Activated T-cell treated with anti-CD3 and anti-CD28 coated beads, Interleukin-2, amount 50 U/mL, for 72 hours (primary cell): ENCODE measurements around the gene CLCN5. TPM values are rescaled to one million over a fixed set of nuclear protein-coding genes. Genes with fewer than 3 reads are reported as not detected.

Source experiments
- ATAC-seq, 2 donors: fragments of 150-1000 bp; cut with Tn5 transposase; replicated peaks in 1 of 2; 2 replicates each; pipeline ENCODE4 v1.10.0; 2021; ENCODE audit warnings: moderate library complexity in 2 of 2, mild to moderate bottlenecking in 1 of 2
- DNase-seq, 2 donors: peaks; one replicate each; pipeline ENCODE4 v3.0.0; 2021 to 2022; ENCODE audit warnings: mixed read lengths in 1 of 2
- H3K27ac Mint-ChIP-seq: one replicate; pipeline ENCODE4 v1.8.0; 2022; ENCODE audit warnings: mild to moderate bottlenecking, moderate library complexity, mixed read lengths
- H3K27me3 Mint-ChIP-seq: one replicate; pipeline ENCODE4 v1.8.0; 2022; ENCODE audit warnings: low read depth, mixed read lengths
- H3K36me3 Mint-ChIP-seq, 2 donors: one replicate each; pipeline ENCODE4 v1.8.0; 2022; ENCODE audit warnings: mixed read lengths in 2 of 2, mild to moderate bottlenecking in 1 of 2; ENCODE audit not compliant: insufficient read depth in 2 of 2
- H3K4me1 Mint-ChIP-seq: one replicate; pipeline ENCODE4 v1.8.0; 2022; ENCODE audit warnings: low read depth, mixed read lengths
- H3K4me3 Mint-ChIP-seq, 2 donors: one replicate each; pipeline ENCODE4 v1.8.0; 2022; ENCODE audit warnings: mild to moderate bottlenecking in 2 of 2, mixed read lengths in 2 of 2, moderate library complexity in 2 of 2
- H3K9me3 Mint-ChIP-seq, 2 donors: one replicate each; pipeline ENCODE4 v1.8.0; 2022; ENCODE audit warnings: mixed read lengths in 2 of 2
- total RNA-seq, 2 donors: library from RNA; stranded (reverse); gene quantifications; one replicate each; pipeline ENCODE4 v1.2.3, GENCODE V29; 2022

The CLCN5 gene
- total RNA-seq, 2 donors from 2014 or later, result 4.2 to 4.3 TPM

GRCh38 chrX:49951524-49952193 lies 29.3 kb downstream of the CLCN5 start:
- H3K9me3 Mint-ChIP-seq, result no peaks in the 10 kb centered on the region
- ATAC-seq (no peak), DNase-seq (no peak)
- no peaks in the 10 kb centered on the region for H3K36me3 Mint-ChIP-seq
- H3K27ac Mint-ChIP-seq, result no peak overlapping the region
- H3K27me3 Mint-ChIP-seq, result peaks cover 4% of the 10 kb centered on the region
- H3K4me1 Mint-ChIP-seq, result peaks cover 5% of the 10 kb centered on the region
- no peak overlapping the region for H3K4me3 Mint-ChIP-seq

- H3K27ac Mint-ChIP-seq, result no peak overlapping the region
- H3K4me1 Mint-ChIP-seq, result no peaks in the 10 kb centered on the region
- ATAC-seq (no peak), DNase-seq (no peak)
- H3K36me3 Mint-ChIP-seq, result no peaks in the 10 kb centered on the region
- H3K4me3 Mint-ChIP-seq, result no peak overlapping the region
- H3K27me3 Mint-ChIP-seq, result peaks cover 4% of the 10 kb centered on the region
- no peaks in the 10 kb centered on the region for H3K9me3 Mint-ChIP-seq
Measured at GRCh38 chrX:49956313-49956712, 33.9 kb downstream of the CLCN5 start.

GRCh38 chrX:49958727-49959485 lies 36.5 kb downstream of the CLCN5 start:
- Mint-ChIP-seq H3K36me3 (no peaks in the 10 kb centered on the region), H3K9me3 (no peaks in the 10 kb centered on the region), H3K4me1 (no peaks in the 10 kb centered on the region), H3K27me3 (peaks cover 4% of the 10 kb centered on the region), H3K4me3 (no peak overlapping the region), H3K27ac (no peak overlapping the region)
- no peak for DNase-seq
- no peak for ATAC-seq

GRCh38 chrX:49959602-49960001 lies 37.2 kb downstream of the CLCN5 start:
- H3K9me3 Mint-ChIP-seq, result no peaks in the 10 kb centered on the region
- no peaks in the 10 kb centered on the region for H3K36me3 Mint-ChIP-seq
- H3K27me3 Mint-ChIP-seq, result peaks cover 4% of the 10 kb centered on the region
- DNase-seq (no peak), ATAC-seq (no peak)
- H3K4me1 Mint-ChIP-seq, result no peaks in the 10 kb centered on the region
- no peak overlapping the region for H3K4me3 Mint-ChIP-seq
- no peak overlapping the region for H3K27ac Mint-ChIP-seq

GRCh38 chrX:49960061-49960460 lies 37.7 kb downstream of the CLCN5 start:
- ATAC-seq (no peak), DNase-seq (no peak)
- H3K27me3 Mint-ChIP-seq, result peaks cover 4% of the 10 kb centered on the region
- H3K9me3 Mint-ChIP-seq, result no peaks in the 10 kb centered on the region
- no peak overlapping the region for H3K4me3 Mint-ChIP-seq
- no peaks in the 10 kb centered on the region for H3K36me3 Mint-ChIP-seq
- H3K4me1 Mint-ChIP-seq, result no peaks in the 10 kb centered on the region
- H3K27ac Mint-ChIP-seq, result no peak overlapping the region

- no peak overlapping the region for H3K4me3 Mint-ChIP-seq
- H3K36me3 Mint-ChIP-seq, result no peaks in the 10 kb centered on the region
- ATAC-seq (no peak), DNase-seq (no peak)
- H3K27me3 Mint-ChIP-seq, result no peaks in the 10 kb centered on the region
- H3K9me3 Mint-ChIP-seq, result peaks cover 0 to 2% of the 10 kb centered on the region in 2 donors
- no peak overlapping the region for H3K27ac Mint-ChIP-seq
- no peaks in the 10 kb centered on the region for H3K4me1 Mint-ChIP-seq
Measured at GRCh38 chrX:49970674-49971073, 48.3 kb downstream of the CLCN5 start.

GRCh38 chrX:49972328-49972860 lies 50.0 kb downstream of the CLCN5 start:
- Mint-ChIP-seq H3K4me1 (no peaks in the 10 kb centered on the region), H3K27me3 (peaks cover 7% of the 10 kb centered on the region), H3K36me3 (no peaks in the 10 kb centered on the region), H3K27ac (no peak overlapping the region), H3K4me3 (no peak overlapping the region), H3K9me3 (peaks cover 0 to 2% of the 10 kb centered on the region in 2 donors)
- ATAC-seq (no peak), DNase-seq (no peak)

- Mint-ChIP-seq H3K27me3 (peaks cover 7% of the 10 kb centered on the region), H3K36me3 (no peaks in the 10 kb centered on the region), H3K4me1 (no peaks in the 10 kb centered on the region), H3K9me3 (no peaks in the 10 kb centered on the region), H3K27ac (no peak overlapping the region), H3K4me3 (no peak overlapping the region)
- DNase-seq (no peak), ATAC-seq (no peak)
Measured at GRCh38 chrX:49976682-49977197, 54.3 kb downstream of the CLCN5 start.

GRCh38 chrX:49977319-49978090 lies 55.1 kb downstream of the CLCN5 start:
- Mint-ChIP-seq H3K4me1 (no peaks in the 10 kb centered on the region), H3K27ac (no peak overlapping the region), H3K9me3 (no peaks in the 10 kb centered on the region), H3K36me3 (no peaks in the 10 kb centered on the region), H3K27me3 (peaks cover 7% of the 10 kb centered on the region), H3K4me3 (no peak overlapping the region)
- ATAC-seq (no peak), DNase-seq (no peak)

GRCh38 chrX:49978176-49978575 lies 55.8 kb downstream of the CLCN5 start:
- Mint-ChIP-seq H3K36me3 (no peaks in the 10 kb centered on the region), H3K4me3 (no peak overlapping the region), H3K9me3 (no peaks in the 10 kb centered on the region), H3K4me1 (no peaks in the 10 kb centered on the region), H3K27ac (no peak overlapping the region), H3K27me3 (peaks cover 7% of the 10 kb centered on the region)
- DNase-seq (no peak), ATAC-seq (no peak)

- H3K4me1 Mint-ChIP-seq, result no peaks in the 10 kb centered on the region
- no peaks in the 10 kb centered on the region for H3K9me3 Mint-ChIP-seq
- H3K27ac Mint-ChIP-seq, result no peak overlapping the region
- no peak overlapping the region for H3K4me3 Mint-ChIP-seq
- DNase-seq, result no peak
- peaks cover under 1% of the 10 kb centered on the region for H3K27me3 Mint-ChIP-seq
- H3K36me3 Mint-ChIP-seq, result no peaks in the 10 kb centered on the region
- no peak for ATAC-seq
Measured at GRCh38 chrX:49986058-49986457, 63.7 kb downstream of the CLCN5 start.

- Mint-ChIP-seq H3K27ac (no peak overlapping the region), H3K9me3 (no peaks in the 10 kb centered on the region), H3K36me3 (no peaks in the 10 kb centered on the region), H3K4me3 (no peak overlapping the region), H3K27me3 (peaks cover 12% of the 10 kb centered on the region), H3K4me1 (no peaks in the 10 kb centered on the region)
- DNase-seq (no peak), ATAC-seq (no peak)
Measured at GRCh38 chrX:49987651-49988050, 65.3 kb downstream of the CLCN5 start.

- DNase-seq, result no peak
- H3K4me3 Mint-ChIP-seq, result no peak overlapping the region
- no peaks in the 10 kb centered on the region for H3K36me3 Mint-ChIP-seq
- no peak for ATAC-seq
- no peaks in the 10 kb centered on the region for H3K4me1 Mint-ChIP-seq
- H3K27me3 Mint-ChIP-seq, result peaks cover 16% of the 10 kb centered on the region
- H3K27ac Mint-ChIP-seq, result no peak overlapping the region
- H3K9me3 Mint-ChIP-seq, result no peaks in the 10 kb centered on the region
Measured at GRCh38 chrX:49988143-49988542, 65.7 kb downstream of the CLCN5 start.
